Psoas muscle (tissue), 8 donors: Measurements from ENCODE around the gene SPATA2L. TPM values are rescaled to one million over a fixed set of nuclear protein-coding genes. Genes with fewer than 3 reads are reported as not detected.
A peak's percentile ranks its signal among the peaks of the same experiment; 100 is the strongest.

Experiments
- ATAC-seq, 4 donors: fragments of 200-7000 bp; cut with Tn5 transposase; one replicate each; pipeline ENCODE4 v1.9.1; 2020; ENCODE audit warnings: moderate library complexity in 3 of 4, mild to moderate bottlenecking in 2 of 4
- DNase-seq, 2 donors: peaks; one replicate each; pipeline ENCODE4 v3.0.0-alpha.2; 2020
- H3K27ac ChIP-seq: fragments of 200-600 bp; one replicate; pipeline ENCODE4 v1.8.0; 2022
- H3K27me3 ChIP-seq, 3 donors: fragments of 200-600 bp in 1 of 3; one replicate each; pipeline versions ENCODE4 v1.6.1 to v1.8.0; 2013 to 2022; ENCODE audit warnings: low read length in 2 of 3, mild to moderate bottlenecking in 2 of 3, moderate library complexity in 1 of 3; ENCODE audit not compliant: insufficient read depth in 3 of 3
- H3K36me3 ChIP-seq, 2 donors: fragments of 200-600 bp in 1 of 2; one replicate each; pipeline versions ENCODE4 v1.6.1 to v1.8.0; 2013 to 2022; ENCODE audit warnings: low read depth in 1 of 2, mild to moderate bottlenecking in 1 of 2, moderate library complexity in 1 of 2; ENCODE audit not compliant: insufficient read depth in 1 of 2
- H3K4me1 ChIP-seq: fragments of 200-600 bp; one replicate; pipeline ENCODE4 v1.8.0; 2022
- H3K4me3 ChIP-seq: fragments of 200-600 bp; one replicate; pipeline ENCODE4 v1.8.0; 2022; ENCODE audit warnings: mild to moderate bottlenecking
- H3K9me3 ChIP-seq: fragments of 200-600 bp; one replicate; pipeline ENCODE4 v1.8.0; 2022
- CTCF ChIP-seq: fragments of 200-600 bp; IDR thresholded peaks from one replicate; pipeline ENCODE4 v1.8.0; 2022; ENCODE audit warnings: antibody characterized with exemption
- WGBS, 3 donors: extraction: QIAGEN DNeasy Blood & Tissue Kit; methylation state at CpG; one replicate each; pipeline versions ENCODE4 v1.1.6 to v1.1.7; 2013; 5-methylcytosine and 5-hydroxymethylcytosine counted together
- intact Hi-C, 2 donors: fragments of 100-400 bp; cut with DNase I; formaldehyde crosslinking; loops; one replicate each; pipeline versions ENCODE4 v1.11.0 to v1.14.2; 2022
- polyA plus RNA-seq, 3 donors: library from polyadenylated mRNA; stranded (reverse); fragments of 200-250 nt; gene quantifications; one replicate each; pipeline ENCODE4 v1.2.3, GENCODE V29; 2013
- total RNA-seq, 4 donors: library from RNA; stranded (reverse); fragmentation: NEBNext Ultra II Directional in 2 of 4; extraction: Animal tissue kit (Norgen Biotek cat#: 25700) in 2 of 4; gene quantifications; one replicate each; pipeline versions ENCODE4 v1.2.1 to v1.2.4, GENCODE V29; 2021 to 2023
- donor health status: healthy with polysubstance abuse.
- donor health status: DM: no; HTN: no; CAD: no; lungs with moderate emphysema.
- donor health status: Bipolar disorder and iron deficiency.
- donor health status: healthy.
- donor health status: DM: yes; HTN: yes; CAD: no.
- donor health status: DM: no; HTN: no; CAD: no.
- donor health status: DM: no; HTN: no; CAD: no.
- donor health status: DM: yes; HTN: yes; CAD: no.

The SPATA2L gene
- total and polyA plus RNA-seq, 7 donors = 0.56 to 5.9 (median 1.3) TPM

GRCh38 chr16:89739383-89739782 is 37.9 kb upstream of the SPATA2L start:
- H3K27ac ChIP-seq = no peak overlapping the region
- no peak overlapping the region for H3K4me3 ChIP-seq
- 89 to 93% (median 90%) methylated on average over 9 of the region's 9 CpGs for WGBS, 3 donors
- DNase-seq (no peak), ATAC-seq (no peak)
- peaks cover 6 to 68% of the 10 kb centered on the region in 2 donors for H3K36me3 ChIP-seq
- H3K9me3 ChIP-seq = no peaks in the 10 kb centered on the region
- intact Hi-C loops = no loop called here
- no peaks in the 10 kb centered on the region for H3K27me3 ChIP-seq
- H3K4me1 ChIP-seq = no peaks in the 10 kb centered on the region
- TF ChIP-seq CTCF = no peak

DNA sequence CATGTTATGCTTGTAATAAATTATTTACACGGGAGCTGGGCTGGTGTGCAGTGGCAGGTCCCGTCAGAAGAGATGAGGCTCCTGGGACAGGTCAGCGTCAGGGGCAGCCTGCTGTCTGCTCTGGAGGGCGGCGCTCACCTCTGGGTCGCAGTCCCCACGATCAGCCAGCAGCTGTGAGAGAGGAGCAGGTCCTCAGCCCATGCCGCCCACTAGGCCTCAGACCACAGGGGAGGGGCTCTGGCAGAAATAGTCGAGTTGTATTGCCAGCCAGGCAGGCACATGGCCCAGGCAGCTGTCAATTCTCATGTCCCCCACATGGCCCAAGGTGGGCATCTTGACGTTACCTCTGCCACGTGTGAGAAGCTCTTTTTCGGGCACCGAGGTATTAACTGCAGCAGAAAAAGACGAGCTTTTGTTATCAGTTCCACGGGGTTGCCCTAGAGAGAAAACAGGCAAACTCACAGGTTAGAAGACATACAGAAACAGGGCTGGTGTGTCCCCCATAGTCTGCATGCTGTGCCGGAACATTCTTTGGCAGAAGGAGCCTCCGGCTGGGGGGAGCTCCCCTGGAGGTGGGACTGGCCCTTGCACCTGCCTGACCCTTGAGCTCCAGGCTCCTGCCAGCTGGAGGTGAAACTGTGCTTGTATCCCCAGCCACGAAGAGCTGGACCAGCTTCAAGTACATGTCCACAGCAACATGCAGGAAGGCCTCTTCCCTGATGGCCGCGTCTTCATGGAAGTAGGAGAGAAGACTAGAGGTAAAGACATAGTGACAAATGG is 37.2 kb upstream of the SPATA2L start:
- 65 to 74% (median 66%) methylated on average over 20 of the region's 20 CpGs for WGBS, 3 donors
- no peak for TF ChIP-seq CTCF
- H3K27me3 ChIP-seq = no peaks in the 10 kb centered on the region
- no peak overlapping the region for H3K4me3 ChIP-seq
- H3K36me3 ChIP-seq = peaks cover 6 to 75% of the 10 kb centered on the region in 2 donors
- no peaks in the 10 kb centered on the region for H3K4me1 ChIP-seq
- H3K27ac ChIP-seq = no peak overlapping the region
- no peaks in the 10 kb centered on the region for H3K9me3 ChIP-seq
- no peak for DNase-seq
- peak in 1 of 4 donors; percentile 17 for ATAC-seq
- intact Hi-C loops = no loop called here

DNA sequence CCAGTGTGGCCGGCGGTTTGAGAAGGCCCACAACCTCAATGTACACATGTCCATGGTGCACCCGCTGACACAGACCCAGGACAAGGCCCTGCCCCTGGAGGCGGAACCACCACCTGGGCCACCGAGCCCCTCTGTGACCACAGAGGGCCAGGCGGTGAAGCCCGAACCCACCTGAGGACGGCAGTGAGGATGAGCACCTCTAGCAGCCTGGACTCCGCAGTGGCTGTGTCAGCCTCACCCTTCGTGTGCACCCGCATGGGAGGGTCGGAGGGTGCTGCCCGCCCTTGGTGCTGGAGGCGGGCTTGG is 36.5 kb upstream of the SPATA2L start:
- no peak for ATAC-seq
- H3K27me3 ChIP-seq = no peaks in the 10 kb centered on the region
- no peak overlapping the region for H3K27ac ChIP-seq
- DNase-seq = no peak
- H3K36me3 ChIP-seq = peaks cover 6 to 82% of the 10 kb centered on the region in 2 donors
- H3K9me3 ChIP-seq = no peaks in the 10 kb centered on the region
- no peak overlapping the region for H3K4me3 ChIP-seq
- WGBS, 3 donors = 88 to 92% (median 90%) methylated on average over 14 of the region's 14 CpGs
- intact Hi-C loops = no loop called here
- no peaks in the 10 kb centered on the region for H3K4me1 ChIP-seq
- no peak for TF ChIP-seq CTCF

DNA sequence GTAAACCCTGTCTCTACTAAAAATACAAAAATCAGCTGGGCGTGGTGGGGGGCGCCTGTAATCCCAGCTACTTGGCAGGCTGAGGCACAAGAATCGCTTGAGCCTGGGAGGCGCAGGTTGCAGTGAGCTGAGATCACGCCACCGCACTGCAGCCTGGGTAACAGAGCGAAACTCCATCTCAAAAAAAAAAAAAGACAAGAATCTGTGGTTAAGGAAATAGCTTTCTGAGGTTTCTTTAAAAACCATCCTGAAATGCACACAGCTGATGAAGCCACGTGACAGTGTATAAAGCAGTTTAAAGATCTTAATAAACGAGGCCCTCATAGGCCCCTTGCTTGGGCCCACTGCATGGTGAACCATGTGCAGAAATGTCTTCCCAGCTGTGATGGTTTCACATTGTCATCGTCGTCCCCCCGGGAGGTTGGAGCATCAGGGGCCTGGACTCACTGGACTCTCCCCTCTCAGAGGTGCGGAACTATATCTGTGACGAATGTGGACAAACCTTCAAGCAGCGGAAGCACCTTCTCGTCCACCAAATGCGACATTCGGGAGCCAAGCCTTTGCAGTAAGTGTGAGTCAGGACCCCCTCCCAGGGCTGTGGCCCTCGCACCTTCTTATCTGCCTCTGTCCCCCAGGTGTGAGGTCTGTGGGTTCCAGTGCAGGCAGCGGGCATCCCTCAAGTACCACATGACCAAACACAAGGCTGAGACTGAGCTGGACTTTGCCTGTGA is 36.0 kb upstream of the SPATA2L start:
- intact Hi-C loops = no loop called here
- no peaks in the 10 kb centered on the region for H3K27me3 ChIP-seq
- no peak for TF ChIP-seq CTCF
- H3K9me3 ChIP-seq = no peaks in the 10 kb centered on the region
- H3K4me1 ChIP-seq = no peaks in the 10 kb centered on the region
- H3K36me3 ChIP-seq = peaks cover 6 to 84% of the 10 kb centered on the region in 2 donors
- ATAC-seq (no peak), DNase-seq (no peak)
- H3K27ac ChIP-seq = no peak overlapping the region
- no peak overlapping the region for H3K4me3 ChIP-seq
- 88 to 92% (median 90%) methylated on average over 20 of the region's 20 CpGs for WGBS, 3 donors
